Fibroblast of lung (primary cell): ENCODE data around the gene KAT2A.

ENCODE experiments used
- EZH2 ChIP-seq: IDR thresholded peaks from 2 replicates; pipeline ENCODE4 v1.5.1; 2012; ENCODE audit warnings: low read length, control low read depth, mild to moderate bottlenecking; ENCODE audit errors: missing control alignments
- TF ChIP-seq, protein P1 (sequence below), 2 donors: IDR thresholded peaks in 1 of 2; conservative IDR thresholded peaks in 1 of 2; 1 replicate in 1 of 2; 2 replicates in 1 of 2; pipeline ENCODE4 v1.5.1; 2011 to 2012; ENCODE audit warnings: low read length in 2 of 2, control low read depth in 1 of 2, inconsistent platforms in 1 of 2, low read depth in 1 of 2, mild to moderate bottlenecking in 1 of 2

DNA sequence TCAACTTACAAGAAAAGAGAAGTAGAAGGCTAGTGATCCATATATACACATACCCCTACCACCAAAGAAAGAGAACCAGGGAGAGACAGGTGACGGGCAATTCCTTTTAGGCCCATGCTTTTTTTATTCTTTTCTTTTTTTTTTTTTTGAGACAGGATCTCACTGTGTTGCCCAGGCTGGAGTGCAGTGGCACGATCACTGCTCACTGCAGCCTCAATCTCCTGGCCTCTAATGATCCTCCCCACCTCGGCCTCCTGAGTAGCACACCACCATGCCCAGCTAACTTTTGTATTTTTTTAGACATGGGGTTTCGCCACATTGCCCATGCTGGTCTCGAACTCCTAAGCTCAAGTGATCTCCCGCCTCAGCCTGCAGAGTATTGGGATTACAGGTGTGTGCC lies 6.2 kb upstream of the KAT2A start:
- TF ChIP-seq, protein P1, sequence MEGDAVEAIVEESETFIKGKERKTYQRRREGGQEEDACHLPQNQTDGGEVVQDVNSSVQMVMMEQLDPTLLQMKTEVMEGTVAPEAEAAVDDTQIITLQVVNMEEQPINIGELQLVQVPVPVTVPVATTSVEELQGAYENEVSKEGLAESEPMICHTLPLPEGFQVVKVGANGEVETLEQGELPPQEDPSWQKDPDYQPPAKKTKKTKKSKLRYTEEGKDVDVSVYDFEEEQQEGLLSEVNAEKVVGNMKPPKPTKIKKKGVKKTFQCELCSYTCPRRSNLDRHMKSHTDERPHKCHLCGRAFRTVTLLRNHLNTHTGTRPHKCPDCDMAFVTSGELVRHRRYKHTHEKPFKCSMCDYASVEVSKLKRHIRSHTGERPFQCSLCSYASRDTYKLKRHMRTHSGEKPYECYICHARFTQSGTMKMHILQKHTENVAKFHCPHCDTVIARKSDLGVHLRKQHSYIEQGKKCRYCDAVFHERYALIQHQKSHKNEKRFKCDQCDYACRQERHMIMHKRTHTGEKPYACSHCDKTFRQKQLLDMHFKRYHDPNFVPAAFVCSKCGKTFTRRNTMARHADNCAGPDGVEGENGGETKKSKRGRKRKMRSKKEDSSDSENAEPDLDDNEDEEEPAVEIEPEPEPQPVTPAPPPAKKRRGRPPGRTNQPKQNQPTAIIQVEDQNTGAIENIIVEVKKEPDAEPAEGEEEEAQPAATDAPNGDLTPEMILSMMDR (conservative IDR thresholded peaks at IDR 0.05 in 1 of 2, IDR thresholded peaks at IDR 0.05 in 1 of 2; ENCODE audit: low read depth in 1 of 2, low read length in 2 of 2), result no peak
- no peak for TF ChIP-seq EZH2
